H1 (cell line): ENCODE measurements around the gene KCNK2. TPM values are rescaled to one million over a fixed set of nuclear protein-coding genes. Genes with fewer than 3 reads are reported as not detected.

ENCODE experiments used
- NANOG ChIP-seq: IDR thresholded peaks from 2 replicates; pipeline ENCODE4 v1.6.1; 2011; ENCODE audit warnings: low read length, low read depth, mild to moderate bottlenecking, inconsistent platforms; ENCODE audit not compliant: insufficient read depth, poor library complexity, severe bottlenecking
- POLR2AphosphoS5 ChIP-seq: IDR thresholded peaks from 2 replicates; pipeline ENCODE4 v1.6.1; 2011; ENCODE audit warnings: low read depth, low read length
- TAF1 ChIP-seq: IDR thresholded peaks from 2 replicates; pipeline ENCODE4 v1.6.1; 2011; ENCODE audit warnings: mild to moderate bottlenecking, low read depth, low read length
- polyA plus RNA-seq, 7 experiments: library from polyadenylated mRNA; depleted of rRNA in 3 of 7; stranded (reverse) in 5 of 7; unstranded in 2 of 7; fragments of >200 nt in 5 of 7; fragments of 200-250 nt in 2 of 7; gene quantifications; 1 replicate in 5 of 7; 2 replicates in 1 of 7; 4 replicates in 1 of 7; pipeline versions ENCODE4 v1.2.1 to v1.2.3, GENCODE V29; 2011 to 2013; ENCODE audit warnings: missing spikeins in 2 of 7, mixed read lengths in 2 of 7
- total RNA-seq: library from RNA; stranded (reverse); fragmentation: NEBNext Ultra II Directional; extraction: Animal tissue kit (Norgen Biotek cat#: 25700); gene quantifications from 2 replicates; pipeline ENCODE4 v1.2.1, GENCODE V29; 2021

Gene KCNK2
- total and polyA plus RNA-seq, 2 of the 8 experiments (the other 6 are each of a cell fraction or from before 2014, with no cell fraction given): 0.59 to 1.2 TPM

DNA sequence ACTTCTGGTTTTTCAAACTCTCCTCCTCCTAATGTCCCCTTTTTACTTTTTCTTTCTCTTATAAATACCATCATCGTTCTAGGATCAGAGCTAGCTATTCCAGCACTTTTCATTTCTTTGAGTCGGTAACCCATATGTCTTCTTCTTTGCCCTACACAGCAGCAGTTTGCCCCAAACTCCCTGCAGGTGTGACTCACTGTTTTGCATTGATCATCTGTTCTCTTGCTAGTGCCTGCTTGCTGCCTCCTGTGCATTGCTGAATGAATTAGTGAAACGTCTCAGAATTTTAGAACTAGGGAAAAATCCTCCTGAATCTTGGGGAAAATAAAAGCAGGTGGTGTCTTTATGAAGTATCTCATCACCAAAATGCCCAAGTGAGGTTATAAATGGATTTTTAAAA, 21.7 kb downstream of the KCNK2 start (continued):
- TF ChIP-seq POLR2AphosphoS5 (no peak), NANOG (no peak), TAF1 (no peak)
